NOMO-1 treated with dmso at 0.1 percent for 144 hours (cell line): ENCODE data around the gene DOCK9.

Source experiments
- DNase-seq: peaks from one replicate; lab custom pipeline; 2025; ENCODE audit not compliant: unreplicated experiment; lab: John Stamatoyannopoulos, UW

DOCK9 gene

DNA sequence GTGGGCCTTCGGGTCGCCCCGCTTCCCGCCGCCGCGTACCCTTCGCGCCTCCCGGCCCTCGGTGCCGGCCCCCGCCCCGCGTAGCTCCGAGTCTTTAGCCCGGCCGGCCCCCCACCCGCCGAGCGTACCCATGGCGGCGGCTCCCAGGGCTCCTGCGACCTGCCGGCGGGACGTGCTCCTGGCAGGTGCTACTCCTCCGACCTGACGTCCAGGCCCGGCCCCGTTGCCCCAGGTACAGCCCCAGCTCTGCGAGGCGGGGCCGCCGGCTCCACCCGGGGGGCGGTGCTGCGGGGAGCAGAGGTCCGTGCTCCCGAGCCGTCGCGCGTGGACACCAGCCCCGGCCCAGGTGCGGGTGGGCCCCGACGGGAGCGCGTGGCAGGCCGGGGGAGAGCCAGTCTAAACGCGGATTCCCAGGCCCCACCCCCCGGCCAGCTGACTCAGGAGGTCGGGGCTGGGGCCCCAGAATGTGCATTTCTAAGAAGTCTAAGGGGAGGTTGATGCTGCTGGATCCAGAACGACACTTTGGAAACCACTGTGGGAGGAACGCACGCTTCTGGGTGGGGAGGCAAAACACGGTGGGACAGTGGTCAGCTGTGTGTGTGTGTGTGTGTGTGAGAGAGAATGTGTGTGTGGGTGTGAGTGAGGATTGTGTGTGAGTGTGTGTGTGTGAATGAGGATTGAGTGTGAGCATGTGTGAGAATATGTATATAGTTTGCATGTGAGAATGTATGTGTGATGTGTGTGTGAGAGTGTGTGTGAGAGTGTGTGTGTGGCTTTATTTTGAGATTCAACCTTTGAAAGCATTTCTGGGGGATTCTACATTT lies 225.2 kb downstream of the DOCK9 start, which contains the start of gene SLC15A1:
TSS of gene SLC15A1 (minus strand) at position 206 of the 824 bp plus-strand sequence. CDS start at position 132, 74 bp downstream.
- no peak for DNase-seq

DNA sequence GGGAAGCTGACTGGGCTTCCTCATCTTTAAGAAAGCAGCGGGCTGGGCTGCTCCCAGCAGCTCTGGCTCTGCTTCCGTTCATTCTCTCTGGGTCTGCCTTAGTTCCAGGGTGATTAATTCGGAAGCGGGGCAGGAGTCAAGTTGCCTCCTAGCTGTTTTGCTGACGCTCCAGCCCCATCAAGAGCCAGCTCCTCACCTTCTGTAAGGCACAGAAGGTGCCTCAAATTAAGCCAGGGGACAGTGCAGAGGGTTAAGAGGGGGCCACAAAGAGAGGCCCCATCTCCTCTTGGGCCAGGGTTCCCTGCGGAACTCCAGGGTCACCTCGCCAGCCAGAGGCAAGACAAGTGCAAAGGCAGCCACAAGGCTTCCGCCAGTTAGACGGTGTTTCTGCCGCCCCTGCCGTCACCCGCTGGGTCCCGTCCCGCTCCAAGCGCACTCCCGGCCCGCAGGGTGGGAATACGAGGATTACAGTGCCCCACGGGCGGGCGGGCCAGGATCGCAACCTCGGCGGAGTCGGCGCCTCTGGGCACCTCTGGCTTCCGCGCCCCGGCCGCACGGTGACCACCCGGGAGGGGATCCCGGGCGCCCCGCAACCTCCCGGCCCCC lies 225.9 kb downstream of the DOCK9 start:
- no peak for DNase-seq

DNA sequence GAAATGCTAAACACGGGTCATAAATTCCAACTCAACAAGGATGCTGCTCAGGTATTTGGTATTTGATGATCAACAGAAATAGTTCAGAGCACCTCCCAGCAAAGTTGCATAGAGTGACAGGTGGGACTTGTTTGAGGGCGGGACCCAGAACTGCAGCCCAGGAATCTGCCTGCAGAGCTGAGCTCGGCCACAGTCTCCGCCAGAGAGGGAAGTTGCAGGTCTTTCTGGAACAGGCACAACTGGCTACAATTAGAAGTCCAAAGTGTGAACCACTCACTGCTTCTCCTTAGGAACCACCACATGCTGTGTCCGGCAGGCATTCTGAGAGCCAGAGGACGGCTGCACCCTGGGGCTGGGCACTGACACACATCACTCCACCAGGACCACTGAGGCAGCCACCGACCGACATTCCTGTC lies 226.5 kb downstream of the DOCK9 start:
- DNase-seq: no peak

DNA sequence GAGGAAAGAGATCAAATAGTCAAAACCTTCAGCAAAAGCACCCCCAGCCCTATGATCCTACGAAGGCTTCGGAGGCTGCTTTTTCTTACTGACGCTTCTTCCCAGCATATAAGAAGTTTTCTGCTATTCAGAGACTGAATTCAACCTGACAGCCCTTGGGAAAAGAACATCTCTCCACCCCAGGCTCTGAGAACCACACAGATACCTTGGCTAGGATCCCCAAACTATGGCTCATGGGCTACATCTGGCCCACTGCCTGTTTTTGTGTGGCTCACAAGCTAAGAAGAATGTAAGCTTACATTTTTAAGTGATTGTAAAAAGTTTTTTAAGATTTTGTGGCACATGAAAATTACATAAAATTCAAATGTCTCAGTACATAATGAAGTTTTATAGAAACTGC lies 228.4 kb downstream of the DOCK9 start:
- DNase-seq: no peak

DNA sequence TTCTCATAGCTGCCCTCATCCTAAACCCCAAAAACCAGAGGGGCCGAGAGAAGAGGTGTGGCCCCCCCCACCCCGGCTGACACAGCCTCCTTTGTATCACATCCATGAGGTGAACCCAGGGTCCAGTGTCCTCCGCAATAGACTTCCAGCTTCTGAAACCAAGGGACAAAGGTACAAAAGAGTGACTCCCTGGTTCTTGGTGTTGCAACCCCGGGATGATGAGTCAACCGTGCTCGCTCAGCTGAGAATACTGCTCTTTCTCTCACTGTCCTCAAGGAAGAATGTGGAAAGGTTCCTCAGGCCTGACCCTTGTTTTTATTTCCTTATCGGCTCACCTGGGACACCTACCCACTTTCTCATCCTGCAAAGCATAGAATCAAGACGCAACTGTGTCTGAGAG lies 230.9 kb downstream of the DOCK9 start:
- no peak for DNase-seq
